Measurements from ENCODE around the gene CHST2.

The CHST2 gene

DNA sequence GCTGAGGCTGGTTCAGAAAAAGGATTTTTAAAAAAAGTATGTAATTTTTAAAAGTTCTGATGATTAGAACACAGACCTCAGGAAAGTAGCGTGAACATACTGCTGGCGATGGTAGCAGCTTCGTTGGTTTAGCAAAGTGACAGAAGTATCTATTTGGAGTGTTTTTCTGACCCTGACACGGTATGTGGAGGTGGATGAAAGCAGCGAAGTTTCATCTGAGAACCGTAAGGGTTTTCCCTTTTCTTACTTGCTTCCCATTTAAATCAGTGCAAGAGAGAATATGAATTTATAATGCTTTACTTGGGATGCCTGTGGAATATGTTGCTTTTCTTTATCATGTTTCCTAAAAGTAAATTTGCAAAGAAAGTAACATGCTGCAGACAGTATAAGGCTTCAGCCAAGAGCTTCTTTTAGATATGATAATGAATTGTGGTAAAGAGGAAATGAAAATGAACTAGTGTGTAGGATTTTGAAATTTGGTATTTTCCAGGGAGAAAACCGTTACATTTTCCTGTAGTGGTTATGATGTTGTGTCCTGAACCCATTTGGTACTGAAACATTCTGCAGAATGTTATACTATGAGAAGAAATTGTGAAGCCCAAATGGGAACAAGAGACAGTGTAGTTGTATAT lies 3.9 kb downstream of the CHST2 start:
- peaks cover 14% of the 10 kb centered on the region for H3K4me1 ChIP-seq (ENCODE audit: control insufficient read depth, insufficient read depth, low read length)
- H3K27me3 ChIP-seq (ENCODE audit: control insufficient read depth, insufficient read depth, low read length): peaks cover 35% of the 10 kb centered on the region
- H3K36me3 ChIP-seq (ENCODE audit: control insufficient read depth, insufficient read depth, low read length): no peaks in the 10 kb centered on the region
- H3K9me3 ChIP-seq (ENCODE audit: control insufficient read depth, low read length): no peaks in the 10 kb centered on the region
- H3K4me3 ChIP-seq (ENCODE audit: low read length): no peak overlapping the region
- H3K9ac ChIP-seq (ENCODE audit: low read length): no peak overlapping the region

DNA sequence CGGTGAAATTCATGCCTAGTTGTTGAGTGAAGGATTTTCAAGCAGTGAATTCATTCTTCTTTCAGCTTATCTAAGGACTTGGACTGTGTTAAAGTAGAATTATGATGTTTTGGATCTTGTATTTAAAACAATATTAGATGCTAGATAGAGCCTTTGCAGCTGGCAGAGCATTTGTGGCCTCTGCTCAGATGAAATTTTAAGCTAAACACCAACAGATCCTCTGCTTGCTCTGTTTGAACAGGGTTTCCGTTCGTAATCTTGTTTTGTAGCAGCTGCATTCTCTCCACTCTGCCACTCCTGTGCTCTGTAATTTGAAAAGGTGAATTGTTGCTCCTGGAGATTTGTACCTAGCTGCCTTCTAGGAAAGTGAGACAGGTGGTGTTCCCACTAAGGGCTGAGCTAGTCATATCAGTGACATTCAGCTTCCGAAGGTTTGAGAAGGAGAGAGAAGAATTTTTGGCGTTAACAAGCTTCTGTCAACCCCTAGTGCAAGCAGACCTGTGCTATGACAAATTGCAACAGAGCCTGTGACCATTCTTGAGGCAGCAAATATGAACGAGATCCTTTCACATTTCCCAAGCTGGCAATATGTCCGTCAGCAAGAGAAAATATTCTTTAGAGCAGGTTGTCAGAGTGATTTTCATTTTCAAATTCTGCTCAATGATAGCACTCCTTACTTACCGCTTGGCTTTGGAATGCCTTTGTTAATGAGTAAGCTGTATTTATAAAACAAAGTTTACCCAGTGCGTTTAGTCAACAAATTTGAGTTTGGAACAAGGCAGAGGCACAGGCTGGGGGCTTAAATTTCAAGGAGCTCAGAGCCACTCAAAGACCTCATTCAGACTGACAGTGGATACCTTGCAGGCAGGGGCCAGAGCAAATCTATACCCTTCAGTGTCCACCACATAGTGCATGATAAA lies 5.3 kb downstream of the CHST2 start:
- peaks cover 11% of the 10 kb centered on the region for H3K4me1 ChIP-seq (ENCODE audit: control insufficient read depth, insufficient read depth, low read length)
- no peaks in the 10 kb centered on the region for H3K36me3 ChIP-seq (ENCODE audit: control insufficient read depth, insufficient read depth, low read length)
- H3K27me3 ChIP-seq (ENCODE audit: control insufficient read depth, insufficient read depth, low read length): peaks cover 26% of the 10 kb centered on the region
- H3K9me3 ChIP-seq (ENCODE audit: control insufficient read depth, low read length): no peaks in the 10 kb centered on the region
- no peak overlapping the region for H3K4me3 ChIP-seq (ENCODE audit: low read length)
- no peak overlapping the region for H3K9ac ChIP-seq (ENCODE audit: low read length)

- Histone ChIP-seq H3K9me3 (ENCODE audit: control insufficient read depth, low read length) (no peaks in the 10 kb centered on the region), H3K27me3 (ENCODE audit: control insufficient read depth, insufficient read depth, low read length) (peaks cover 5% of the 10 kb centered on the region), H3K36me3 (ENCODE audit: control insufficient read depth, insufficient read depth, low read length) (no peaks in the 10 kb centered on the region), H3K9ac (ENCODE audit: low read length) (no peak overlapping the region), H3K4me1 (ENCODE audit: control insufficient read depth, insufficient read depth, low read length) (no peaks in the 10 kb centered on the region), H3K4me3 (ENCODE audit: low read length) (no peak overlapping the region)
These were observed 8.2 kb downstream of the CHST2 start for GRCh38 chr3:143127801-143128200.

- no peaks in the 10 kb centered on the region for H3K4me1 ChIP-seq (ENCODE audit: control insufficient read depth, insufficient read depth, low read length)
- H3K36me3 ChIP-seq (ENCODE audit: control insufficient read depth, insufficient read depth, low read length): no peaks in the 10 kb centered on the region
- no peaks in the 10 kb centered on the region for H3K9me3 ChIP-seq (ENCODE audit: control insufficient read depth, low read length)
- H3K4me3 ChIP-seq (ENCODE audit: low read length): no peak overlapping the region
- peaks cover 5% of the 10 kb centered on the region for H3K27me3 ChIP-seq (ENCODE audit: control insufficient read depth, insufficient read depth, low read length)
- H3K9ac ChIP-seq (ENCODE audit: low read length): no peak overlapping the region
These were observed 8.8 kb downstream of the CHST2 start for GRCh38 chr3:143128227-143128955.

GRCh38 chr3:143132246-143132980 lies 12.8 kb downstream of the CHST2 start:
- no peaks in the 10 kb centered on the region for H3K4me1 ChIP-seq (ENCODE audit: control insufficient read depth, insufficient read depth, low read length)
- H3K4me3 ChIP-seq (ENCODE audit: low read length): no peak overlapping the region
- no peaks in the 10 kb centered on the region for H3K36me3 ChIP-seq (ENCODE audit: control insufficient read depth, insufficient read depth, low read length)
- no peaks in the 10 kb centered on the region for H3K9me3 ChIP-seq (ENCODE audit: control insufficient read depth, low read length)
- H3K9ac ChIP-seq (ENCODE audit: low read length): no peak overlapping the region
- peaks cover 5% of the 10 kb centered on the region for H3K27me3 ChIP-seq (ENCODE audit: control insufficient read depth, insufficient read depth, low read length)

- Histone ChIP-seq H3K9ac (ENCODE audit: low read length) (no peak overlapping the region), H3K36me3 (ENCODE audit: control insufficient read depth, insufficient read depth, low read length) (no peaks in the 10 kb centered on the region), H3K4me1 (ENCODE audit: control insufficient read depth, insufficient read depth, low read length) (no peaks in the 10 kb centered on the region), H3K9me3 (ENCODE audit: control insufficient read depth, low read length) (no peaks in the 10 kb centered on the region), H3K4me3 (ENCODE audit: low read length) (no peak overlapping the region), H3K27me3 (ENCODE audit: control insufficient read depth, insufficient read depth, low read length) (peaks cover 5% of the 10 kb centered on the region)
These were observed 14.9 kb downstream of the CHST2 start for GRCh38 chr3:143134471-143134870.

- no peak overlapping the region for H3K9ac ChIP-seq (ENCODE audit: low read length)
- H3K4me1 ChIP-seq (ENCODE audit: control insufficient read depth, insufficient read depth, low read length): no peaks in the 10 kb centered on the region
- H3K4me3 ChIP-seq (ENCODE audit: low read length): no peak overlapping the region
- no peaks in the 10 kb centered on the region for H3K36me3 ChIP-seq (ENCODE audit: control insufficient read depth, insufficient read depth, low read length)
- peaks cover under 1% of the 10 kb centered on the region for H3K27me3 ChIP-seq (ENCODE audit: control insufficient read depth, insufficient read depth, low read length)
- H3K9me3 ChIP-seq (ENCODE audit: control insufficient read depth, low read length): no peaks in the 10 kb centered on the region
These were observed 15.6 kb downstream of the CHST2 start for GRCh38 chr3:143135150-143135549.

- no peaks in the 10 kb centered on the region for H3K36me3 ChIP-seq (ENCODE audit: control insufficient read depth, insufficient read depth, low read length)
- no peak overlapping the region for H3K4me3 ChIP-seq (ENCODE audit: low read length)
- no peaks in the 10 kb centered on the region for H3K9me3 ChIP-seq (ENCODE audit: control insufficient read depth, low read length)
- H3K9ac ChIP-seq (ENCODE audit: low read length): no peak overlapping the region
- H3K27me3 ChIP-seq (ENCODE audit: control insufficient read depth, insufficient read depth, low read length): no peaks in the 10 kb centered on the region
- H3K4me1 ChIP-seq (ENCODE audit: control insufficient read depth, insufficient read depth, low read length): no peaks in the 10 kb centered on the region
These were observed 18.0 kb downstream of the CHST2 start for GRCh38 chr3:143137435-143138036.

- H3K9me3 ChIP-seq (ENCODE audit: control insufficient read depth, low read length): no peaks in the 10 kb centered on the region
- H3K4me1 ChIP-seq (ENCODE audit: control insufficient read depth, insufficient read depth, low read length): no peaks in the 10 kb centered on the region
- no peaks in the 10 kb centered on the region for H3K36me3 ChIP-seq (ENCODE audit: control insufficient read depth, insufficient read depth, low read length)
- no peak overlapping the region for H3K9ac ChIP-seq (ENCODE audit: low read length)
- H3K27me3 ChIP-seq (ENCODE audit: control insufficient read depth, insufficient read depth, low read length): no peaks in the 10 kb centered on the region
- no peak overlapping the region for H3K4me3 ChIP-seq (ENCODE audit: low read length)
These were observed 19.4 kb downstream of the CHST2 start for GRCh38 chr3:143138953-143139352.

- no peak overlapping the region for H3K4me3 ChIP-seq (ENCODE audit: low read length)
- no peaks in the 10 kb centered on the region for H3K4me1 ChIP-seq (ENCODE audit: control insufficient read depth, insufficient read depth, low read length)
- no peaks in the 10 kb centered on the region for H3K36me3 ChIP-seq (ENCODE audit: control insufficient read depth, insufficient read depth, low read length)
- H3K9ac ChIP-seq (ENCODE audit: low read length): no peak overlapping the region
- no peaks in the 10 kb centered on the region for H3K9me3 ChIP-seq (ENCODE audit: control insufficient read depth, low read length)
- no peaks in the 10 kb centered on the region for H3K27me3 ChIP-seq (ENCODE audit: control insufficient read depth, insufficient read depth, low read length)
These were observed 20.2 kb downstream of the CHST2 start for GRCh38 chr3:143139762-143140161.

- no peak overlapping the region for H3K9ac ChIP-seq (ENCODE audit: low read length)
- no peaks in the 10 kb centered on the region for H3K4me1 ChIP-seq (ENCODE audit: control insufficient read depth, insufficient read depth, low read length)
- H3K9me3 ChIP-seq (ENCODE audit: control insufficient read depth, low read length): no peaks in the 10 kb centered on the region
- no peaks in the 10 kb centered on the region for H3K27me3 ChIP-seq (ENCODE audit: control insufficient read depth, insufficient read depth, low read length)
- H3K36me3 ChIP-seq (ENCODE audit: control insufficient read depth, insufficient read depth, low read length): no peaks in the 10 kb centered on the region
- H3K4me3 ChIP-seq (ENCODE audit: low read length): no peak overlapping the region
These were observed 21.0 kb downstream of the CHST2 start for GRCh38 chr3:143140550-143140949.
